AG08396 (cell line): ENCODE measurements around the gene MIF4GD.

Experiments
- DNase-seq: peaks from one replicate; pipeline ENCODE4 v3.0.0; 2012; ENCODE audit warnings: low spot score, mixed read lengths

The MIF4GD gene

DNA sequence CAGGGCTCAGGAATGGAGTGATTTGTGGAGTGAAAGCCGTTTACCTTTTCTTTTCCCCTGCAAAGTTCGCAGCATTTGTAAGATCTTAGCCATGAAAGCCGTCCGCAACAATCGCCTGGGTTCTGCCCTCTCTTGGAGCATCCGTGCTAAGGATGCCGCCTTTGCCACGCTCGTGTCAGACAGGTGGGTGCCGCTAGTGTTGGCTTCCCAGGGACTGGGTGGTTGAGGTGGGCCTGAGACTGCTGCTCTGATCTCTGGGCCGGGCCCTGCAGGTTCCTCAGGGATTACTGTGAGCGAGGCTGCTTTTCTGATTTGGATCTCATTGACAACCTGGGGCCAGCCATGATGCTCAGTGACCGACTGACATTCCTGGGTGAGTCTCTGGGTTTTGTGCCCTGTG lies 38.2 kb downstream of the MIF4GD start:
- DNase-seq, result no peak

DNA sequence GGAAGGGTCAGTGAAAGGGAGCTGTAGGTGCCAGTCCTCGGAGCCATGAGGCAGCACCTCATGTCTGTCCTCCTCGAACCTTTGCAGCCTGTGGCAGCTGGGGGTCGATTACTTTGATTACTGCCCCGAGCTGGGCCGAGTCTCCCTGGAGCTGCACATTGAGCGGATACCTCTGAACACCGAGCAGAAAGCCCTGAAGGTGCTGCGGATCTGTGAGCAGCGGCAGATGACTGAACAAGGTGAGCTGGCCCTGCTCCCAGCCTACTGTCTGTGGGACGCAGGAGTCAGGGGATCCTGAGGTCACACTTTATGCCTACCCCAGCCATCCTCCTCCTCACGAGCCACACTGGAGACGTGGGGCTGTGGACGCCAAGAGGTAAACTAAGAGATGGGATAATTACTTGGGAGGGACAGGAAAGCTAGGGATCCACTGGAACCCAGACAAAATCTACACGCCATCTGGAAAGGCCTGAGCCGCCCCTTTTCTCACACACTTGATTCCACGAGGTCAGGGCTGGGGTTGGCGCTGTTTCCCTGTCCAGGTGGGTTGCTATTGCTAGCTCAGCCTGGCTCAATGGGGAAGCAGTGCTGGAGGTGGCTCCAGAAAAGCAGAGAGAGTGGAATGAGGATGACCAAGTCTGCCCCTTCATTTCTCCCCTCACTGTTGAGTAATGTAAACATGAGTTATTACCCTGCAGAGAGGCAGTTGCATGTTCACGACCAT lies 39.1 kb downstream of the MIF4GD start:
- DNase-seq, result no peak

DNA sequence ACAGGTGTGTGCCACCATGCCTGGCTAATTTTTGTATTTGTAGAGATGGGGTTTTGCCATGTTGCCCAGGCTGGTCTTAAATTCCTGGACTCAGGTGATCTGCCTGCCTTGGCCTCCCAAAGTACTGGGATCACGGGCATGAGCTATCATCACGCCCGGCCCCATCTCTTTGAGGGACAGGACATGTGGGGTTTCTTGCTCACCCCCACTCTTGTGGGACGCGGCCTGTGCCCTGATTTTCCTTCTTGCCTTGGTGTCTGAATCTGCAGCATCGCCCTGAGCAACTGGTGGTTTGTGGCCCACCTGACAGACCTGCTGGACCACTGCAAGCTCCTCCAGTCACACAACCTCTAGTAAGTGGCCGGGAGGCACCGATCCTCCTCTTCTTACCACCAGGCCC lies 40.0 kb downstream of the MIF4GD start:
- no peak for DNase-seq

DNA sequence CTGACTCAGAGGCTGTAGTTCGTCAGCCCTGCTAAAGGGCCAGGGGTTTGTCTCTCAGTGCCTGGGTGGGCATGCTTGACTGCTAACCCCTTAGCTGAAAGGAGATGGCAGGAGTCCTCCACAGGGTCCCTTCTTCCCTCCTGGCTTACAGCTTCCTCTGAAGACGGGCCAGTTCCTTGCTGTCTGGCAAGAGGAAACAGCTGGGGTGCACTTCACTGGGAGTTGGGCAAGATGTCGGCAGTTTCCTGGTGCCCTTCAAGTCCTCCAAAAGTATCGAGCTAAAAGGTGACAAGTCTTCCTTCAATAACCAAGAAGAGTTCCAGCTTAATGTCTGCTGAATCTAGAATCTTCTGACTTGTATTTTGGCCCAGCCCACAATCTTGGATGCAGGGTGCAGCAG lies 42.2 kb downstream of the MIF4GD start:
- DNase-seq, result no peak

DNA sequence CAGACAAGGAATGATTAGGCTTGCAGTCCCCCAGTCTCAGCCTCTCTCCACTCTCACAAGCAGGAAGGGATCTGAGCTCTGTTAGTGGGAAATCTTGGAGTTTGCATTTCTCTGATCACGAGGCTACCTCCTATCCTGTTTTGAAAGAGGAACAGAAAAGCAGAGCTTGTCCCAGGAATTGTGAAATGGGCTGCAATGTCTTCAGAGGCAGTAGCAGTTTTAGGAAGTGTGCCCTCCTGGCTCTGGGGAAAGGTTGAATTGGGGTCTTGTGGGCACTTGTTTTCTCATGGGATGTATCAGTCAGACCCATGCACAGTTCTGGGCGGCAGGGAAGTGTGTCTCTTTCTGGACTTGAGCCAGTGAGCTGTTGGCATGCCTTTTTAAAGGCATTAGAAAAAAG lies 42.7 kb downstream of the MIF4GD start:
- DNase-seq, result no peak

DNA sequence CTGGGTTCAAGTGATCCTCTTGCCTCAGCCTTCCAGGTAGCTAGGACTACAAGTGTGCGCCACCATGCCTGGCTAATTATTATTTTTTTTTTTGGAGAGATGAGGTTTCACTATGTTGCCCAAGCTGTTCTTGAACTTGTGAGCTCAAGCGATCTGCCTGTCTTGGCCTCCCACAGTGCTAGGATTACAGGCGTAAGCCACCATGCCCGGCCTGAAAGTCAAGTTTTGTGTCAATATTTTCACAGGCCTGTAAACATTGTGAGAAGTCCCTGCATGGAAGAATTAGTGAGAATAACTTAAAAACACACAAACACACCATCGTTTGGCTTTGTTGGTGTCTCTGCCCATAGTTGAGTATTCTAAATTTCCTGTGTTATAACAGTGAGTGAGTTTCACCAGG lies 43.3 kb downstream of the MIF4GD start:
- no peak for DNase-seq

DNA sequence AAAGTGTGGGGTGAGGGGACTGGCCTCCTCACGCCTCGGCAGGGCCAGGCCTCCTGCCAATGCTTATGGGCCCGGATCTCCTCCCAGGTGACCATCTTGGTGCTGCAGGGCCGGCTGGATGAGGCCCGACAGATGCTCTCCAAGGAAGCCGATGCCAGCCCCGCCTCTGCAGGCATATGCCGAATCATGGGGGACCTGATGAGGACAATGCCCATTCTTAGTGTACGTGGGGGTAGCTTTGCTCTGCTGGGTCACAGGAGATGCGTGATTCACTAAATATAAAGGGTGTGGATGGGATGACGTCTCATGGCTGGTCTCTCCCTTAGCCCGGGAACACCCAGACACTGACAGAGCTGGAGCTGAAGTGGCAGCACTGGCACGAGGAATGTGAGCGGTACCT lies 46.0 kb downstream of the MIF4GD start:
- DNase-seq, result no peak

DNA sequence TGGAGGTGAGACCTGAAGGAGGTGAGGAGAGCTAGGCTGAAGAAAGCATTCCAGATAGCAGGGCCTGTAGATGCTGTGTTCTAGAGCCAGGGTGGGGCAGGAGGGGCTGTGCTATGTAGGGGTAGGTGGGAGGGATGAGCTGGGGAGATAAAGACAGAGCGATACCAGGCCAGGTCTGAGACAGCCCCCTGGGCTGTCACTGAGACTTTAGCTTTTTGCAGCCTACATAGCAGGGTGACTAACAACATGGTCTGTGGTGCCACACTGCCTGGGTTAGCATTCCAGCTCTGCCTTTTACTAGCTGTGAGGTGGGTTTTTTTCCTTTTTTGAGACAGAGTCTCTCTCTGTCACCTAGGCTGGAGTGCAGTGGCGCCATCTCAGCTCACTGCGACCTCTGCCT lies 51.2 kb downstream of the MIF4GD start:
- DNase-seq, result no peak

DNA sequence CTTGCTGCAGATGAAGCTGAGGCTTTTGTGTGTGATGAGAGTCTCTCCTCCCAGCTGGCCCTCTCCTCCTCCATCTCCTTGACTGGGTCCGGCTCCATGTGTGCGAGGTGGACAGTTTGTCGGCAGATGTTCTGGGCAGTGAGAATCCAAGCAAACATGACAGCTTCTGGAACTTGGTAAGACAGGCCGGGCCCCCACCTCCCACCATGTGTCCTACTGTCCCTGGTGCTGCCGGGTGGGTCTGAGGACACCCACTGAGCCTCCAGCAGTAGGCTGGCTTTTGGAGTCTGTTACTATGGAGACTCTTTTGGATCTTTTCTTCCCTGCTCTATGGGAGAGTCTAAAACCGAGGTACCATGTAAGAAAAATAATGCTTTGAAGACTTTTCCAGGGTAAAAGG lies 52.9 kb downstream of the MIF4GD start:
- no peak for DNase-seq
